HL-60 (cell line): ENCODE results near the gene RSPH1.

Experiments
- DNase-seq, 2 experiments: peaks; one replicate each; pipeline ENCODE4 v3.0.0-alpha.2; 2010 to 2020; ENCODE audit warnings: low read depth in 1 of 2, low spot score in 1 of 2
- H3K27ac ChIP-seq: fragments of 250-450 bp; sonication (Bioruptor Pico); replicated peaks from 2 replicates; pipeline ENCODE4 v1.5.1; 2020; ENCODE audit warnings: mild to moderate bottlenecking, moderate library complexity
- H3K27me3 ChIP-seq: fragments of 250-450 bp; sonication (Bioruptor Pico); 2 replicates; pipeline ENCODE4 v1.5.1; 2021; ENCODE audit warnings: mild to moderate bottlenecking, moderate library complexity; ENCODE audit not compliant: insufficient read depth, poor library complexity, severe bottlenecking
- H3K4me3 ChIP-seq: replicated peaks from 2 replicates; pipeline ENCODE4 v1.5.1; 2011; ENCODE audit warnings: mild to moderate bottlenecking, control low read depth, low read length; ENCODE audit not compliant: insufficient read depth
- GABPA ChIP-seq: IDR thresholded peaks from 2 replicates; pipeline ENCODE4 v1.6.1; 2012; ENCODE audit warnings: low read depth
- POLR2AphosphoS5 ChIP-seq: IDR thresholded peaks from 2 replicates; pipeline ENCODE4 v1.6.1; 2012; ENCODE audit warnings: low read depth
- SPI1 ChIP-seq: IDR thresholded peaks from 2 replicates; pipeline ENCODE4 v1.6.1; 2012; ENCODE audit warnings: low read depth, mild to moderate bottlenecking, borderline replicate concordance
- TF ChIP-seq, protein P1 (sequence below): IDR thresholded peaks from one replicate; pipeline ENCODE4 v1.5.1; 2011; ENCODE audit warnings: low read length, control low read depth, inconsistent platforms; ENCODE audit not compliant: insufficient read depth
- TF ChIP-seq, protein P2 (sequence below): IDR thresholded peaks from 2 replicates; pipeline ENCODE4 v1.6.1; 2012; ENCODE audit warnings: low read depth; ENCODE audit not compliant: insufficient replicate concordance

Gene RSPH1

DNA sequence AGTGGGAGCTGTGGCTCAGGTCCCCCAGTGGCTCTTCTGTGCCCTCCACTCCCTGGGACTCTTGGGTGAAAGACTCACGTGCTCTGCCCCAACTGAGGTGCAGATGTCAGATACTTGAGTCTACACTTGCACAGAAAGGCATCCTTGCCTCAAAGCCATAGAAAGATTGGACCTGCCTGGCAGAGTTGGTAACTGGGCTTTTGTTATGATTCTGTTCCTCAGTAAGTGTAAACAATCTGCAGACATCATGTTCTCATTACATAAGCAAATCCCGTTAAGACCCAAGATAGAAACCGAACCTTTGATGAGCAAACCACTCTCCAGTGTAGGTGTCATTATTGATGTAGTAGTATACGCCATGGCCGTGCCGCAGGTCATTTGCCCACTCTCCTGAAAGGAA is 10.0 kb downstream of the RSPH1 start:
- H3K27ac ChIP-seq, result no peak overlapping the region
- TF ChIP-seq, protein P1, sequence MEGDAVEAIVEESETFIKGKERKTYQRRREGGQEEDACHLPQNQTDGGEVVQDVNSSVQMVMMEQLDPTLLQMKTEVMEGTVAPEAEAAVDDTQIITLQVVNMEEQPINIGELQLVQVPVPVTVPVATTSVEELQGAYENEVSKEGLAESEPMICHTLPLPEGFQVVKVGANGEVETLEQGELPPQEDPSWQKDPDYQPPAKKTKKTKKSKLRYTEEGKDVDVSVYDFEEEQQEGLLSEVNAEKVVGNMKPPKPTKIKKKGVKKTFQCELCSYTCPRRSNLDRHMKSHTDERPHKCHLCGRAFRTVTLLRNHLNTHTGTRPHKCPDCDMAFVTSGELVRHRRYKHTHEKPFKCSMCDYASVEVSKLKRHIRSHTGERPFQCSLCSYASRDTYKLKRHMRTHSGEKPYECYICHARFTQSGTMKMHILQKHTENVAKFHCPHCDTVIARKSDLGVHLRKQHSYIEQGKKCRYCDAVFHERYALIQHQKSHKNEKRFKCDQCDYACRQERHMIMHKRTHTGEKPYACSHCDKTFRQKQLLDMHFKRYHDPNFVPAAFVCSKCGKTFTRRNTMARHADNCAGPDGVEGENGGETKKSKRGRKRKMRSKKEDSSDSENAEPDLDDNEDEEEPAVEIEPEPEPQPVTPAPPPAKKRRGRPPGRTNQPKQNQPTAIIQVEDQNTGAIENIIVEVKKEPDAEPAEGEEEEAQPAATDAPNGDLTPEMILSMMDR, result no peak
- no peak for TF ChIP-seq SPI1
- TF ChIP-seq, protein P2, sequence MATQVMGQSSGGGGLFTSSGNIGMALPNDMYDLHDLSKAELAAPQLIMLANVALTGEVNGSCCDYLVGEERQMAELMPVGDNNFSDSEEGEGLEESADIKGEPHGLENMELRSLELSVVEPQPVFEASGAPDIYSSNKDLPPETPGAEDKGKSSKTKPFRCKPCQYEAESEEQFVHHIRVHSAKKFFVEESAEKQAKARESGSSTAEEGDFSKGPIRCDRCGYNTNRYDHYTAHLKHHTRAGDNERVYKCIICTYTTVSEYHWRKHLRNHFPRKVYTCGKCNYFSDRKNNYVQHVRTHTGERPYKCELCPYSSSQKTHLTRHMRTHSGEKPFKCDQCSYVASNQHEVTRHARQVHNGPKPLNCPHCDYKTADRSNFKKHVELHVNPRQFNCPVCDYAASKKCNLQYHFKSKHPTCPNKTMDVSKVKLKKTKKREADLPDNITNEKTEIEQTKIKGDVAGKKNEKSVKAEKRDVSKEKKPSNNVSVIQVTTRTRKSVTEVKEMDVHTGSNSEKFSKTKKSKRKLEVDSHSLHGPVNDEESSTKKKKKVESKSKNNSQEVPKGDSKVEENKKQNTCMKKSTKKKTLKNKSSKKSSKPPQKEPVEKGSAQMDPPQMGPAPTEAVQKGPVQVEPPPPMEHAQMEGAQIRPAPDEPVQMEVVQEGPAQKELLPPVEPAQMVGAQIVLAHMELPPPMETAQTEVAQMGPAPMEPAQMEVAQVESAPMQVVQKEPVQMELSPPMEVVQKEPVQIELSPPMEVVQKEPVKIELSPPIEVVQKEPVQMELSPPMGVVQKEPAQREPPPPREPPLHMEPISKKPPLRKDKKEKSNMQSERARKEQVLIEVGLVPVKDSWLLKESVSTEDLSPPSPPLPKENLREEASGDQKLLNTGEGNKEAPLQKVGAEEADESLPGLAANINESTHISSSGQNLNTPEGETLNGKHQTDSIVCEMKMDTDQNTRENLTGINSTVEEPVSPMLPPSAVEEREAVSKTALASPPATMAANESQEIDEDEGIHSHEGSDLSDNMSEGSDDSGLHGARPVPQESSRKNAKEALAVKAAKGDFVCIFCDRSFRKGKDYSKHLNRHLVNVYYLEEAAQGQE, result no peak
- TF ChIP-seq POLR2AphosphoS5, result no peak
- TF ChIP-seq GABPA, result no peak
- no peak overlapping the region for H3K4me3 ChIP-seq
- H3K27me3 ChIP-seq, result peaks cover 3% of the 10 kb centered on the region
- no peak for DNase-seq

DNA sequence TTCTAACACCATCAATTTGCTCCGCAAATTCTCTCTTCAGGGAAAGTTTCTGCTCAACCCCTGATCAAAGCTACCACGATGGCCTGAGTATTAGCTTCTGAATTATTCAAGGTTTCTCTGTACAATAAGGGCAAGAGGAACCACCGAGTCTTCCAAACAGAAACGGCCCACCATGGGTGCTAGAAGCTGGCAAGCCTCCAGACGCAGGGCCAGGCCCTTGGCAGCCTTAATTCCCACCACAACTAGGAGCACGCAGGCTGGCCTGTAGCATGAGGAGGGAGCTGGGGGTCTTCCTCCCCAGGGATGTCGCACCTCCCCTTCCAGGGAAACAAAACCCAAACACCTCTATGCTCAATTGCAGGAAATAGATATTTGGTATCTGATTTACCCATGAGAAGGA is 11.1 kb downstream of the RSPH1 start:
- TF ChIP-seq, protein P2, result no peak
- TF ChIP-seq POLR2AphosphoS5 (no peak), SPI1 (no peak), GABPA (no peak)
- TF ChIP-seq, protein P1, result no peak
- no peak for DNase-seq
- Histone ChIP-seq H3K27me3 (peaks cover 3% of the 10 kb centered on the region), H3K4me3 (no peak overlapping the region), H3K27ac (no peak overlapping the region)

GRCh38 chr21:42481169-42481568 is 14.9 kb downstream of the RSPH1 start:
- H3K27ac ChIP-seq, result no peak overlapping the region
- H3K27me3 ChIP-seq, result no peaks in the 10 kb centered on the region
- TF ChIP-seq GABPA (no peak), SPI1 (no peak), POLR2AphosphoS5 (no peak)
- TF ChIP-seq, protein P1, result no peak
- TF ChIP-seq, protein P2, result no peak
- no peak for DNase-seq
- H3K4me3 ChIP-seq, result no peak overlapping the region
